ENCODE measurements around the gene RCOR3. TPM values are rescaled to one million over a fixed set of nuclear protein-coding genes. Genes with fewer than 3 reads are reported as not detected.

The RCOR3 gene
- total and polyA plus RNA-seq, 2 donors from 2014 or later: 19.8 to 64.9 TPM

GRCh38 chr1:211355873-211356272 is 96.7 kb downstream of the RCOR3 start:
- no peaks in the 10 kb centered on the region for H3K36me3 ChIP-seq (ENCODE audit: control insufficient read depth in 2 of 3, insufficient read depth in 3 of 3, low read length in 3 of 3)
- intact Hi-C loops (cut with DNase I): no loop called here

GRCh38 chr1:211356723-211357407 is 97.7 kb downstream of the RCOR3 start:
- no peak overlapping the region for H3K4me3 ChIP-seq (ENCODE audit: low read length in 3 of 3)
- no peak overlapping the region for H3K9ac ChIP-seq (ENCODE audit: low read length in 3 of 3)
- FAIRE-seq (no peak), DNase-seq (no peak)
- H3K9me3 ChIP-seq (ENCODE audit: control insufficient read depth in 2 of 3, insufficient read depth in 1 of 3, low read length in 3 of 3): peaks cover 0 to 2% (median 0%) of the 10 kb centered on the region in 3 donors
- no peak overlapping the region for H3K27ac ChIP-seq (ENCODE audit: low read depth in 2 of 2, low read length in 2 of 2)
- intact Hi-C loops (cut with DNase I): no loop called here
- H3K36me3 ChIP-seq (ENCODE audit: control insufficient read depth in 2 of 3, insufficient read depth in 3 of 3, low read length in 3 of 3): no peaks in the 10 kb centered on the region
- peaks cover 0 to 5% (median 3%) of the 10 kb centered on the region in 3 donors for H3K4me1 ChIP-seq (ENCODE audit: control insufficient read depth in 2 of 3, insufficient read depth in 2 of 3, low read depth in 1 of 3, low read length in 3 of 3)
- TF ChIP-seq CTCF (IDR thresholded peaks at IDR 0.05; ENCODE audit: borderline replicate concordance, extremely low read depth, insufficient read depth): no peak
- H3K27me3 ChIP-seq (ENCODE audit: control insufficient read depth, insufficient read depth, low read length): no peaks in the 10 kb centered on the region

More at GRCh38 chr1:211355873-211356272, 96.7 kb downstream of the RCOR3 start:
- DNase-seq (no peak), FAIRE-seq (no peak)
- Histone ChIP-seq H3K27me3 (ENCODE audit: control insufficient read depth, insufficient read depth, low read length) (no peaks in the 10 kb centered on the region), H3K9me3 (ENCODE audit: control insufficient read depth in 2 of 3, insufficient read depth in 1 of 3, low read length in 3 of 3) (peaks cover 0 to 2% (median 0%) of the 10 kb centered on the region in 3 donors), H3K4me3 (ENCODE audit: low read length in 3 of 3) (no peak overlapping the region), H3K27ac (ENCODE audit: low read depth in 2 of 2, low read length in 2 of 2) (no peak overlapping the region), H3K4me1 (ENCODE audit: control insufficient read depth in 2 of 3, insufficient read depth in 2 of 3, low read depth in 1 of 3, low read length in 3 of 3) (peaks cover 0 to 5% (median 3%) of the 10 kb centered on the region in 3 donors), H3K9ac (ENCODE audit: low read length in 3 of 3) (no peak overlapping the region)
- no peak for TF ChIP-seq CTCF (IDR thresholded peaks at IDR 0.05; ENCODE audit: borderline replicate concordance, extremely low read depth, insufficient read depth)

- DNase-seq (no peak), FAIRE-seq (peak; percentile 86)
- Histone ChIP-seq H3K4me1 (ENCODE audit: control insufficient read depth in 2 of 3, insufficient read depth in 2 of 3, low read depth in 1 of 3, low read length in 3 of 3) (peaks cover 0 to 5% (median 3%) of the 10 kb centered on the region in 3 donors), H3K36me3 (ENCODE audit: control insufficient read depth in 2 of 3, insufficient read depth in 3 of 3, low read length in 3 of 3) (no peaks in the 10 kb centered on the region), H3K9ac (ENCODE audit: low read length in 3 of 3) (no peak overlapping the region), H3K4me3 (ENCODE audit: low read length in 3 of 3) (no peak overlapping the region), H3K9me3 (ENCODE audit: control insufficient read depth in 2 of 3, insufficient read depth in 1 of 3, low read length in 3 of 3) (no peaks in the 10 kb centered on the region), H3K27me3 (ENCODE audit: control insufficient read depth, insufficient read depth, low read length) (no peaks in the 10 kb centered on the region), H3K27ac (ENCODE audit: low read depth in 2 of 2, low read length in 2 of 2) (no peak overlapping the region)
- TF ChIP-seq CTCF (IDR thresholded peaks at IDR 0.05; ENCODE audit: borderline replicate concordance, extremely low read depth, insufficient read depth): no peak
- intact Hi-C loops (cut with DNase I): no loop called here
These were observed 99.5 kb downstream of the RCOR3 start for GRCh38 chr1:211358685-211359084.
